Endothelial cell of coronary artery (primary cell): ENCODE measurements around the gene CDC14C. TPM values are rescaled to one million over a fixed set of nuclear protein-coding genes. Genes with fewer than 3 reads are reported as not detected.

Source experiments
- total RNA-seq: library from RNA; depleted of rRNA; stranded (reverse); fragments of >200 nt; gene quantifications from 2 replicates; pipeline ENCODE4 v1.2.3, GENCODE V29; 2014

CDC14C gene
- not detected in 2 replicates for total RNA-seq

GRCh38 chr7:48924433-48924832 lies at the start of gene CDC14C:
TSS of gene CDC14C (plus strand) at chr7:48924547. CDS start at chr7:48924673, 126 bp downstream.

